Thymus (tissue), 11 donors: ENCODE results near the gene ZNF322. TPM values are rescaled to one million over a fixed set of nuclear protein-coding genes. Genes with fewer than 3 reads are reported as not detected.

ENCODE experiments used
- DNase-seq, 9 donors: peaks; one replicate each; pipeline ENCODE4 v3.0.0-alpha.2; 2013; ENCODE audit warnings: low spot score in 9 of 9, low read depth in 6 of 9, missing footprints in 1 of 9
- H3K27ac ChIP-seq, 2 donors: one replicate each; pipeline ENCODE4 v1.5.1; 2013; ENCODE audit warnings: control low read depth in 1 of 2, low read depth in 1 of 2, low read length in 1 of 2, mild to moderate bottlenecking in 1 of 2, moderate library complexity in 1 of 2
- H3K27me3 ChIP-seq, 2 donors: one replicate each; pipeline ENCODE4 v1.5.1; 2013; ENCODE audit warnings: low read length in 1 of 2; ENCODE audit not compliant: control insufficient read depth in 2 of 2, insufficient read depth in 1 of 2
- H3K36me3 ChIP-seq, 2 donors: one replicate each; pipeline ENCODE4 v1.5.1; 2013; ENCODE audit warnings: low read length in 1 of 2, mild to moderate bottlenecking in 1 of 2, moderate library complexity in 1 of 2; ENCODE audit not compliant: control insufficient read depth in 2 of 2, insufficient read depth in 2 of 2
- H3K4me1 ChIP-seq, 2 donors: one replicate each; pipeline ENCODE4 v1.5.1; 2013; ENCODE audit warnings: low read length in 2 of 2; ENCODE audit not compliant: control insufficient read depth in 2 of 2, insufficient read depth in 2 of 2
- H3K4me3 ChIP-seq, 2 donors: one replicate each; pipeline ENCODE4 v1.5.1; 2013; ENCODE audit warnings: low read length in 2 of 2, control low read depth in 1 of 2, mild to moderate bottlenecking in 1 of 2
- H3K9me3 ChIP-seq, 2 donors: one replicate each; pipeline ENCODE4 v1.5.1; 2013; ENCODE audit warnings: low read length in 1 of 2, mild to moderate bottlenecking in 1 of 2; ENCODE audit not compliant: control insufficient read depth in 2 of 2, insufficient read depth in 1 of 2
- WGBS: extraction: QIAGEN DNeasy Blood & Tissue Kit; methylation state at CpG from one replicate; pipeline ENCODE4 v1.1.7; 2013; 5-methylcytosine and 5-hydroxymethylcytosine counted together
- polyA plus RNA-seq: library from polyadenylated mRNA; stranded (reverse); fragments of 200-250 nt; gene quantifications from one replicate; pipeline ENCODE4 v1.2.3, GENCODE V29; 2013
- total RNA-seq: library from RNA; stranded (reverse); fragments of 120-200 nt; gene quantifications from one replicate; pipeline ENCODE4 v1.2.4, GENCODE V29; 2013
- donor health status: healthy.

The ZNF322 gene
- total and polyA plus RNA-seq, 2 donors: 10.4 to 16.0 TPM

DNA sequence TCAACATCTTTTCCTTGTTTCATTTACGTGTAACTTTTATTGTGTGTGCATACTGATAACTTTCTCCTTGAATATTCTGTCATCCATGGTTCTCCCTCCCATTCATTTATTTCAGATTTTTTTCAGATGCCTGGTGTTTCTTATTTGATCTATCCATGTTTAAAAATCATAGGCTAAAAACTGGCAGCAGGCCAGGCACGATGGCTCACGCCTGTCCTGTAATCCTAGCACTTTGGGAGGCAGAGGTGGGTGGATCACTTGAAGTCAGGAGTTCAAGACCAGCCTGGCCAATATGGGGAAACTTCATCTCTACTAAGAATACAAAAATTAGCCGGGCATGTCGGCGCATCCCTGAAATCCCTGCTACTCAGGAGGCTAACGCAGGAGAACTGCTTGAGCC, 31.7 kb downstream of the ZNF322 start:
- WGBS: 93% methylated on average over 7 of the region's 7 CpGs
- DNase-seq: no peak
- H3K4me3 ChIP-seq: no peak overlapping the region
- H3K36me3 ChIP-seq: no peaks in the 10 kb centered on the region
- H3K27me3 ChIP-seq: no peaks in the 10 kb centered on the region
- H3K9me3 ChIP-seq: no peaks in the 10 kb centered on the region
- no peaks in the 10 kb centered on the region for H3K4me1 ChIP-seq
- no peak overlapping the region for H3K27ac ChIP-seq

DNA sequence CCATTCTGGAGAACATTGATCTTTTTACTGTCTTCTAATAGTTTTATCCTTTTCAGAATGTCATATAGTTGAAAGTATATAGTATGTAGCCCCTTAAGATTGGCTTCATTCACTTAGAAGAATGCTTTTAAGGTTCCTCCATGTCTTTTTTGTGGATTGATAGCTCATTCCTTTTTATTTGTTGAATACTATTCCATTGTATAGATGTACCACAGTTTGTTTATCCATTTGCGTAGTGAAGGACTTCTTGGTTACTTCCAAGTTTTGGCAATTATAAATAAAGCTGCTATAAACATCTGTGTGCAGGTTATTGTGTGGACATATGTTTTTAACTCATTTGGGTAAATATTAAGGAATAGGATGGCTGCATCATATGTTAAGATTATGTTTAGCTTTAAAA, 35.0 kb downstream of the ZNF322 start:
- Histone ChIP-seq H3K36me3 (no peaks in the 10 kb centered on the region), H3K4me1 (no peaks in the 10 kb centered on the region), H3K4me3 (no peak overlapping the region), H3K9me3 (no peaks in the 10 kb centered on the region), H3K27ac (no peak overlapping the region), H3K27me3 (no peaks in the 10 kb centered on the region)
- WGBS: 94% methylated on average over 1 of the region's 1 CpG
- DNase-seq: no peak

DNA sequence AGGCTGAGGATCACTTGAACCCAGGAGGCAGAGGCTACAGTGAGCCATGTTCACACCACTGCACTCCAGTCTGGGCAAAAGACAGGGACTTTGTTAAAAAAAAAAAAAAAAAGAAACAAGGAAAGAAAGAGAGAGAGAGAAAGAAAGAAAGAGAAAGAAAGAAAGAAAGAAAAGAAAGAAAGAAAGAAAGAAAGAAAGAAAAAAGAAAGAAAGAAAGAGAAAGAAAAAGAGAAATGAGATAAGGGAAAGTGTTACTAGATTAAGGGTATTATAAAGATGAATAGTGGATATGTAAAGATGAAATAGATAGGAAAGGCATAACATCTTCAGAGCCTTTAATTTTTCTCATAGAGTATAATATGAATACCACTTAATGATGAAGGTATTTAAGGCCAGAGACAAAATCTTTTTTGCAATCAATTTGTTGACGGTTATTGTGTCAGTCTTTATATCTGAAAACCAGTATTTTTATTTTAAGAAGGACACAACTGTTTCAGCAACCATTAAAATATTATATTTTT, 36.1 kb downstream of the ZNF322 start:
- 0% methylated on average over 1 of the region's 1 CpG for WGBS
- DNase-seq: no peak
- Histone ChIP-seq H3K27ac (no peak overlapping the region), H3K9me3 (no peaks in the 10 kb centered on the region), H3K4me1 (no peaks in the 10 kb centered on the region), H3K4me3 (no peak overlapping the region), H3K36me3 (no peaks in the 10 kb centered on the region), H3K27me3 (no peaks in the 10 kb centered on the region)

DNA sequence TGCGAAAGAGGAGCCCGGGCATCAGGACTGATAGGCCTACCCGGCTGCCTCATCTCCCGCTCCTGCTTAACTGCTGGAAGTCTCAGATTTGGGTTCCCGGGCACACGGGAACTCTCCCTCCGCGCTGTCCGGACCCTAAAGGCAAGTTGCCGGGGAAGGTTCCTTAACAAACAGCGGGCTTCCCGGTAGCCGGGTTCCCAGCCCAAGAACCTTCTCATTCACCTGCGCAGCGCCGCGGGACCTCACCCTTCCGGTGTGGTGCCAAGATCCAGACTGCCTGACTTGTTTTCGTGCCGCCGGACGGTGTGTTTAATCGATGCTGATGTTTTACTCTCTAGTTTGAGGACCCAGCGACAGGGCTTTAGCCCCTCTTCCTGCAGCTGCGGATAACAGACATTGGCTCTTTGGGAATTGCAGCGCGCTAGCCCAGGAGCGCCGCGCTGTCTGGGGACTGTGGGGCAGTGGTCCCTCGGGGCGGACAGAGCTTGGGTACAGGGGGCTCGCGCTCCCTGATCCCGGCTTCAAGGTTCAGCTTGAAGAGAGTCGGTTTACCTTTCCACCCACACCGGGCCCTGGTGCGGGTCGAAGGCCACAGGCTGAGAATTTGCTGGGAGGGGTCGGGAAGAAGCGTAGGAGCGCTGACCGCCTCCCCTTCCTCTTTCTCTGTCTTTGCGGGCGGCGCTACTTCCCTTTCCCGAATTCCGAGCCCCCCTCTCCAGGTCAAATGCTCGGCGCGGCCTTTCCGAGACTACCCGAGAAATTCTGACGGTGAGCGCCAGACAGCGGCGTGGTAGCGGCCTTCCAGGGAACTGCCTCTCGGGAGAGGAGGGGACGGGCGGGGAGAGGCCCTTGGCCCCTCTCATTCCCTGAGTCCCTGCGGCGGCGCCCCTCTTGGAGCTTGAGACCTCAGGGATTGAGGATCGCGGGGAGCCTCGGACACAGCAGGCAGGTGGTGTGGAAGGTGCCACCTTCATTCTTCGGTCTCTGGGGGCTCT, 45.6 kb downstream of the ZNF322 start:
- 4% methylated on average over 68 of the region's 68 CpGs for WGBS
- Histone ChIP-seq H3K36me3 (no peaks in the 10 kb centered on the region), H3K27ac (no peak overlapping the region), H3K4me1 (peaks cover 0 to 7% of the 10 kb centered on the region in 2 donors), H3K27me3 (peaks cover 25 to 66% of the 10 kb centered on the region in 2 donors), H3K4me3 (peak overlapping the region in 1 of 2 donors; percentile 10), H3K9me3 (peaks cover 0 to 4% of the 10 kb centered on the region in 2 donors)
- DNase-seq: no peak

DNA sequence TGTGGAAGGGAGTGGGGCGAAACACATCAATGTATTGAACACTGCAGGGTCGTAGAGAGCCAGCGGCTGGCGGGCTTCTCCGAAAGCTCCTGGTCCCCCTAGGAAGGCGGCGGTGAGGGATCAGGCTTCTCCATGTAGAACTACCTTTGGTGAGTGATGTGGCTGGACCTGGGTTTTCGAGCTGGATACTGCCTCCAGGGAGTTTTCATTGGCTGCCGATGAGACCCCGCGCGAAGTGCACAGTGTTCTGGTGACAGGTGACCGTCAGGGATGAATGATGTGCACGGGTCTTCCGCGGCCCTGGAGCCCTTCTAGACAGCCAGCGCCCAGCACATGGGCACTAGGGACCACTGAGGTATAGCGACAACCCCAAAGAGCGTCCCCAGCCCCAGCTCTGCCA, 46.3 kb downstream of the ZNF322 start:
- Histone ChIP-seq H3K27me3 (peaks cover 25 to 66% of the 10 kb centered on the region in 2 donors), H3K4me3 (no peak overlapping the region), H3K9me3 (peaks cover 0 to 4% of the 10 kb centered on the region in 2 donors), H3K27ac (no peak overlapping the region), H3K4me1 (peaks cover 0 to 7% of the 10 kb centered on the region in 2 donors), H3K36me3 (no peaks in the 10 kb centered on the region)
- no peak for DNase-seq
- WGBS: 48% methylated on average over 19 of the region's 19 CpGs

- peaks cover 0 to 4% of the 10 kb centered on the region in 2 donors for H3K9me3 ChIP-seq
- no peak overlapping the region for H3K4me3 ChIP-seq
- peaks cover 25 to 66% of the 10 kb centered on the region in 2 donors for H3K27me3 ChIP-seq
- H3K27ac ChIP-seq: no peak overlapping the region
- no peak for DNase-seq
- peaks cover 0 to 7% of the 10 kb centered on the region in 2 donors for H3K4me1 ChIP-seq
- WGBS: 80% methylated on average over 1 of the region's 1 CpG
- H3K36me3 ChIP-seq: no peaks in the 10 kb centered on the region
Observed at GRCh38 chr6:26611599-26611998, 47.9 kb downstream of the ZNF322 start.

DNA sequence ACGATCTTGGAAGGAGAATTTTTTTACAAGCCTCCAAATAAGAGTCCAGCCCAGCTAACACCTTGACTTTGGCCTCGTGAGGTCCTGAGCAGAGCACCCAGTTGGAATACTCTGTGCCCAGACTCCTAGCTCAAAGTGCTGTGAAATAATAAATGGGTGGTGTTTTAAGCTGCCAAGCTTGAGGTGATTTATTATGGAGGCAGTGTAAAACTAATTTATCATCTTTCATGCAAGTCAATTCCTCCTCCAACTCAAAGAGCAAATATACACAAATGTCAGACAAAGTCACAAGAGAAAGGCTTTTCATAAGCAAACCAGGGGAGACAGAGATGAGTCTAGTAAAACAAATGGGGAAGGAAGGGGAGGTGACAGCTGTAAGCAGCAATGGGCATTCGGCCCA, 50.1 kb downstream of the ZNF322 start:
- no peak overlapping the region for H3K4me3 ChIP-seq
- H3K27ac ChIP-seq: no peak overlapping the region
- no peaks in the 10 kb centered on the region for H3K36me3 ChIP-seq
- peaks cover 18 to 50% of the 10 kb centered on the region in 2 donors for H3K27me3 ChIP-seq
- DNase-seq: no peak
- peaks cover 0 to 7% of the 10 kb centered on the region in 2 donors for H3K4me1 ChIP-seq
- 84% methylated on average over 3 of the region's 3 CpGs for WGBS
- peaks cover 0 to 4% of the 10 kb centered on the region in 2 donors for H3K9me3 ChIP-seq

- Histone ChIP-seq H3K36me3 (no peaks in the 10 kb centered on the region), H3K27me3 (peaks cover 6 to 31% of the 10 kb centered on the region in 2 donors), H3K4me3 (no peak overlapping the region), H3K9me3 (no peaks in the 10 kb centered on the region), H3K27ac (no peak overlapping the region), H3K4me1 (no peaks in the 10 kb centered on the region)
- WGBS: 66% methylated on average over 7 of the region's 7 CpGs
- peak in 5 of 9 donors; percentile 22 to 72 (median 44) for DNase-seq
Observed at GRCh38 chr6:26607434-26608230, 51.9 kb downstream of the ZNF322 start.
